ENCODE results near the gene FOXC2. TPM values are rescaled to one million over a fixed set of nuclear protein-coding genes. Genes with fewer than 3 reads are reported as not detected.
A peak's percentile ranks its signal among the peaks of the same experiment; 100 is the strongest.

FOXC2 gene
- total RNA-seq, 2 donors from 2014 or later: 54.5 to 60.7 TPM

DNA sequence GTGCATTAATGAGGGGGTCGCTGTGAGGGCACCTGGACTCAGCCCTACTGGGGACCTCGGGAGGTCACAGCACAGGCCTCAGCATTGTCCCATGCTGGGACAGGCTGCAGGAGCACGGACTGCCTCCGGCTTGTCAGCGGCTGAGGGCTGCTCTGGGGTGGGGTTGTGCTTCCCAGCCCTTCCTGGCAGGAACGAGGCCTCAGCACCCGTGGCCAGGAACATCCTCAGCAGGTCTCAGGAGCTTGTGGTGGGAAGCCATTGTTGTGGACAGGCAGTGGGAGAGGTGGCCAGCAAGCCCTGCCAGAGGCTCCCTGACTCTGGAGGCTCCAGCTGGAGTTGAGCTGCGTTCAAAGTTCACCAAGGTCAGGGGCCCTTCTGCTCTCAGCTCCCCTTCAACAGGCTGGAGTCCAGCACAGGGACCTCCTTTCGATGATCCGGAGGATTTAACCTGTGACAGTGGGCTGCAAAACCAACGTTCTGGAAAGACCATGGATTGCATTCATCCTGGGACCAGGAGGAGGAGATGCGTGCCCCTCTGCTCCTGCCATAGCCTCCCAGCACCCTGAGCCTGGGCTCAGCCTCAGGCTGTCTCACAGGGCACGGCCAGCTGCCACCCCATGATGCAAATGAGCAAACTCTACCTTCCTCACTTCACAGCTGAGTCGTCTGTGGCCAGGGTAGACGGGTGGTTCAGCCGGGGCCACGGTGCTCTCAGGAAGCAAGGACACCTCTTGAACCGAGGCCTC is 44.3 kb downstream of the FOXC2 start:
- Histone ChIP-seq H3K27ac (peak overlapping the region; percentile 92 to 94), H3K4me3 (peak overlapping the region; percentile 11), H3K27me3 (replicated peaks; ENCODE audit: insufficient read depth) (no peaks in the 10 kb centered on the region), H3K4me1 (ENCODE audit: control insufficient read depth in 1 of 2, low read depth in 2 of 2) (peaks cover 28 to 64% of the 10 kb centered on the region in 2 donors), H3K36me3 (no peaks in the 10 kb centered on the region), H3K9me3 (no peaks in the 10 kb centered on the region)
- no peak for ATAC-seq (ENCODE audit: insufficient number of reproducible peaks, low FRiP score, low read depth)
- no peak for DNase-seq (ENCODE audit: low spot score)
- no peak for TF ChIP-seq CTCF (IDR thresholded peaks at IDR 0.05)

DNA sequence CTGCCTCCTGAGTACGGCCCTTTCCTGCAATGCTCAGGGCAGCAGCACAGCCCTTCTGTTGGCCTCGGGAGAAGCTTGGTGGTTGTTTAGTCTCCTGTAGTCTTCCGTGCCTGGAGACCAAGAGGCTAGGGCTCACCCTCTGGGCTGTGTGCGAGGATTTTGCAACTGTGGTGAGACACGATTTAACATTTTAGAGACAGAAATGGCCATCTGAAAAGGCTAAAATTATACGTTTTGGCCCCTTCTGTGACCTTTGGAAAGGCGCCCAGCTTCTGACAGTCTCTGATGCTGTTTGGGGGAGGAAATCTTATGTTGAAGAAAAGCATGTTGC is 44.9 kb downstream of the FOXC2 start:
- no peak for TF ChIP-seq CTCF (IDR thresholded peaks at IDR 0.05)
- Histone ChIP-seq H3K27ac (peak overlapping the region; percentile 92 to 94), H3K9me3 (no peaks in the 10 kb centered on the region), H3K36me3 (no peaks in the 10 kb centered on the region), H3K4me1 (ENCODE audit: control insufficient read depth in 1 of 2, low read depth in 2 of 2) (peaks cover 28 to 64% of the 10 kb centered on the region in 2 donors), H3K4me3 (peak overlapping the region; percentile 11), H3K27me3 (replicated peaks; ENCODE audit: insufficient read depth) (no peaks in the 10 kb centered on the region)
- DNase-seq (ENCODE audit: low spot score) (no peak), ATAC-seq (ENCODE audit: insufficient number of reproducible peaks, low FRiP score, low read depth) (no peak)

- DNase-seq (ENCODE audit: low spot score) (no peak), ATAC-seq (ENCODE audit: insufficient number of reproducible peaks, low FRiP score, low read depth) (no peak)
- H3K4me3 ChIP-seq: no peak overlapping the region
- peak overlapping the region; percentile 92 to 94 for H3K27ac ChIP-seq
- H3K4me1 ChIP-seq (ENCODE audit: control insufficient read depth in 1 of 2, low read depth in 2 of 2): peaks cover 28 to 65% of the 10 kb centered on the region in 2 donors
- H3K9me3 ChIP-seq: no peaks in the 10 kb centered on the region
- H3K27me3 ChIP-seq (replicated peaks; ENCODE audit: insufficient read depth): no peaks in the 10 kb centered on the region
- no peaks in the 10 kb centered on the region for H3K36me3 ChIP-seq
- TF ChIP-seq CTCF (IDR thresholded peaks at IDR 0.05): no peak
Observed at GRCh38 chr16:86611941-86612340, 45.3 kb downstream of the FOXC2 start.

DNA sequence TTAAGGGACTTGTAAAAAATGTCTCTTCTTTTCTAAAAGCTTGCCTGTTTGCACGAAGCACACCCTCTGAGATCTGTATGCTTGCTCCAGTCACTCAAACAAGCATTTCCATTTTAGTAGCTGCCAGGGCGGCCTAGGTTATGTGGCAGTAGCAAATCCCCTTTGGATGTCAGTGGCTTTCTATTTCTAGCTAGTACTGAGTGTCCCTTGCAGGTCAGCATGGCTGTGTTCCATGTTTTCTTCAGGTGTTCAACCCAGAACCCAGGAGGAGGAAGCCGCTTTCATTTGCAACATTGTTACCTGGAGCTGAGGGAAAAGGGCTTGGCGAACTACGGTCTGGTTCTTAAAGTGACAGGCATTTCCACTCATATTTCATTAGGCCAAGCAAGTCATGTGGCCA is 48.1 kb downstream of the FOXC2 start:
- Histone ChIP-seq H3K4me3 (no peak overlapping the region), H3K9me3 (no peaks in the 10 kb centered on the region), H3K27me3 (replicated peaks; ENCODE audit: insufficient read depth) (no peaks in the 10 kb centered on the region), H3K4me1 (ENCODE audit: control insufficient read depth in 1 of 2, low read depth in 2 of 2) (peaks cover 18 to 68% of the 10 kb centered on the region in 2 donors), H3K27ac (peak overlapping the region in 1 of 2 donors; percentile 5), H3K36me3 (no peaks in the 10 kb centered on the region)
- ATAC-seq (ENCODE audit: insufficient number of reproducible peaks, low FRiP score, low read depth) (no peak), DNase-seq (ENCODE audit: low spot score) (no peak)
- TF ChIP-seq CTCF (IDR thresholded peaks at IDR 0.05): no peak

GRCh38 chr16:86616906-86617305 is 50.3 kb downstream of the FOXC2 start:
- H3K4me3 ChIP-seq: no peak overlapping the region
- ATAC-seq (ENCODE audit: insufficient number of reproducible peaks, low FRiP score, low read depth): no peak
- no peak for TF ChIP-seq CTCF (IDR thresholded peaks at IDR 0.05)
- H3K9me3 ChIP-seq: no peaks in the 10 kb centered on the region
- H3K27me3 ChIP-seq (replicated peaks; ENCODE audit: insufficient read depth): no peaks in the 10 kb centered on the region
- H3K4me1 ChIP-seq (ENCODE audit: control insufficient read depth in 1 of 2, low read depth in 2 of 2): peaks cover 4 to 47% of the 10 kb centered on the region in 2 donors
- H3K36me3 ChIP-seq: no peaks in the 10 kb centered on the region
- DNase-seq (ENCODE audit: low spot score): no peak
- H3K27ac ChIP-seq: peak overlapping the region; percentile 26 to 31

Measured in thoracic aorta (tissue), 2 donors.